Measurements from ENCODE around the gene NUBPL. TPM values are rescaled to one million over a fixed set of nuclear protein-coding genes. Genes with fewer than 3 reads are reported as not detected.
"Not testable (repeated sequence)": the region's sequence is repeated elsewhere in the genome, so short reads cannot be mapped to it uniquely, and the experiment has no call there.

NUBPL gene
- total RNA-seq, 3 donors from 2014 or later: 10.8 to 15.1 (median 12.0) TPM

GRCh38 chr14:31787377-31787776, 226.2 kb downstream of the NUBPL start:
- Histone ChIP-seq H3K36me3 (ENCODE audit: low read depth) (no peaks in the 10 kb centered on the region), H3K9me3 (peaks cover 3% of the 10 kb centered on the region), H3K4me1 (ENCODE audit: low read depth) (no peaks in the 10 kb centered on the region), H3K4me3 (no peak overlapping the region)
- intact Hi-C loops (cut with DNase I, micrococcal nuclease): no loop called here
- TF ChIP-seq CTCF (IDR thresholded peaks at IDR 0.05): no peak
- ATAC-seq: peak; percentile 70
- peak in 1 of 3 donors; percentile 32 for DNase-seq

GRCh38 chr14:31788340-31788739, 227.1 kb downstream of the NUBPL start:
- DNase-seq: no peak
- H3K4me3 ChIP-seq: no peak overlapping the region
- peak; percentile 26 for ATAC-seq
- no peaks in the 10 kb centered on the region for H3K9me3 ChIP-seq
- no peaks in the 10 kb centered on the region for H3K4me1 ChIP-seq (ENCODE audit: low read depth)
- no peaks in the 10 kb centered on the region for H3K36me3 ChIP-seq (ENCODE audit: low read depth)
- TF ChIP-seq CTCF (IDR thresholded peaks at IDR 0.05): no peak
- intact Hi-C loops (cut with DNase I, micrococcal nuclease): no loop called here

- DNase-seq (no peak), ATAC-seq (no peak)
- no peaks in the 10 kb centered on the region for H3K36me3 ChIP-seq (ENCODE audit: low read depth)
- TF ChIP-seq CTCF (IDR thresholded peaks at IDR 0.05): no peak
- H3K4me3 ChIP-seq: no peak overlapping the region
- intact Hi-C loops (cut with DNase I, micrococcal nuclease): no loop called here
- H3K9me3 ChIP-seq: no peaks in the 10 kb centered on the region
- no peaks in the 10 kb centered on the region for H3K4me1 ChIP-seq (ENCODE audit: low read depth)
These were observed 231.5 kb downstream of the NUBPL start for GRCh38 chr14:31792726-31793125.

- H3K4me1 ChIP-seq (ENCODE audit: low read depth); H3K4me3 ChIP-seq; H3K36me3 ChIP-seq (ENCODE audit: low read depth); ATAC-seq; DNase-seq; intact Hi-C loops (cut with DNase I, micrococcal nuclease); H3K9me3 ChIP-seq: not testable (repeated sequence)
These were observed 236.7 kb downstream of the NUBPL start for GRCh38 chr14:31797946-31798345.

GRCh38 chr14:31802838-31803237, 241.6 kb downstream of the NUBPL start:
- no peak for TF ChIP-seq CTCF (IDR thresholded peaks at IDR 0.05)
- H3K36me3 ChIP-seq (ENCODE audit: low read depth): no peaks in the 10 kb centered on the region
- H3K4me3 ChIP-seq: no peak overlapping the region
- ATAC-seq: no peak
- H3K4me1 ChIP-seq (ENCODE audit: low read depth): no peaks in the 10 kb centered on the region
- intact Hi-C loops (cut with DNase I, micrococcal nuclease): no loop called here
- no peak for DNase-seq
- H3K9me3 ChIP-seq: no peaks in the 10 kb centered on the region

GRCh38 chr14:31806249-31806648, 245.0 kb downstream of the NUBPL start:
- Histone ChIP-seq H3K36me3 (ENCODE audit: low read depth) (no peaks in the 10 kb centered on the region), H3K4me1 (ENCODE audit: low read depth) (no peaks in the 10 kb centered on the region), H3K4me3 (no peak overlapping the region), H3K9me3 (peaks cover 6% of the 10 kb centered on the region)
- no peak for TF ChIP-seq CTCF (IDR thresholded peaks at IDR 0.05)
- intact Hi-C loops (cut with DNase I, micrococcal nuclease): no loop called here
- ATAC-seq: no peak
- no peak for DNase-seq

- ATAC-seq; H3K36me3 ChIP-seq (ENCODE audit: low read depth); H3K4me3 ChIP-seq; DNase-seq; intact Hi-C loops (cut with DNase I, micrococcal nuclease); H3K9me3 ChIP-seq; H3K4me1 ChIP-seq (ENCODE audit: low read depth): not testable (repeated sequence)
These were observed 250.8 kb downstream of the NUBPL start for GRCh38 chr14:31811693-31812628.

- H3K4me3 ChIP-seq; H3K4me1 ChIP-seq (ENCODE audit: low read depth); H3K9me3 ChIP-seq; intact Hi-C loops (cut with DNase I, micrococcal nuclease); DNase-seq; ATAC-seq; H3K36me3 ChIP-seq (ENCODE audit: low read depth): not testable (repeated sequence)
These were observed 252.7 kb downstream of the NUBPL start for GRCh38 chr14:31813724-31814490.

All from mucosa of descending colon (tissue), 3 donors.